Fibroblast of skin of left quadriceps (primary cell): ENCODE results near the gene G2E3.
"Not testable (repeated sequence)": the region's sequence is repeated elsewhere in the genome, so short reads cannot be mapped to it uniquely, and the experiment has no call there.

Experiments
- DNase-seq, 2 experiments: peaks; one replicate each; pipeline ENCODE4 v3.0.0-alpha.2; 2013; ENCODE audit warnings: low read depth in 2 of 2

Gene G2E3

DNA sequence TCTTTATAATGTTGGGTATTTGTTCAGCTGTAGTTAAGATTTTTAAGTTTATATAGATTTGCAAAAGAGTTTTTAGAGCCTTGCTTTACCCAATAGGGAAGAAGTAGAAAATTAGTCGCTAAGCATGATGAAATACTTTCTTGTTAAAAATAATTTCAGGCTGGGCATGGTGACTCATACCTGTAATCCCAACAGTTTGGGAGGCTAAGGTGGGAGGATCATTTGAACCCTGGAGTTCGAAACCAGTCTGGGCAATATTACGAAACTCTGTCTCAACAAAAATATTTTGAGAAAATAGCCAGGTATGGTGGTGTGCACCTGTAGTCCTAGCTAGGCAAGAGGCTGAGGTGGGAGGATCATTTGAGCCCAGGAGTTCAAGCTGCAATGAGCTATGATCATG lies 44.4 kb downstream of the G2E3 start:
- no peak for DNase-seq

DNA sequence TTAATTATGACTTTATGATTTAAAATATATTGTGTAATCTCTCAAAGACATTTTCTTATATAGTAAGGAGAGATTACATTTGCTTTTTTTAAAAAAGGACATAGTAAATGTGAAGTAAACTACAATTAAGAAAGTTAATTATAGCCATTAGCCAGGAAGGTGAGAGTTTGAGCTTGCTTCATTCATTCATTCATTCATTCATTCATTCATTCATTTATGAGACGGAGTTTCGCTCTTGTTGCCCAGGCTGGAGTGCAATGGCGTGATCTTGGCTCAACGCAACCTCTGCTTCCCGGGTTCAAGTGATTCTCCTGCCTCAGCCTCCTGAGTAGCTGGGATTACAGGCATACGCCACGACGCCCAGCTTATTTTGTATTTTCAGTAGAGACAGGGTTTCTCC lies 45.7 kb downstream of the G2E3 start:
- DNase-seq: not testable (repeated sequence)

DNA sequence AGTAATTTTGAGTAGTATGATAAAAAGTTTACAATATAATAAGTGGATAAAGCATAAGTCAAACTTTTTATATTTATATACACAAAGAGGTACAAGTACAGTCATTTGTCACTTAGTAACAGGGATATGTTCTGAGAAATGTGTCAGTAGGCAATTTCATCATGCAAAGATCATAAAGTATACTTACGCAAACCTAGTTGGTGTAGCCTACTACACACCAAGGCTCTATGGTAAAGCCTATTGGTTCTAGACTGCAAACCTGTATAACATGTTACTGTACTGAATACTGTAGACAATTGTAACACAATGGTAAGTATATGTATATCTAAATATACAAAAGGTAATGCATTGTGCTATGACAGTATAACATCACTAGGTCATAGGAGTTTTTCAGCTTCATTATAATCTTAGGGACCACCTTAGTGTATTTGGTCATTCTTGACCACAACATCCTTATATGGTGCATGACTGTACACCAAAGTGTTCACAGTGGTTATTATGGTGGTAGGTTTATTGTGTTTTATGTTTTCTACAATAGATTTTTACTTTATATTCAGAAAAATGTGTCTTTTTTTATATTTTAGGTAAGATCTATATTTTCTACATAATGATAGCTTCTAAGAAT lies 48.3 kb downstream of the G2E3 start:
- no peak for DNase-seq

DNA sequence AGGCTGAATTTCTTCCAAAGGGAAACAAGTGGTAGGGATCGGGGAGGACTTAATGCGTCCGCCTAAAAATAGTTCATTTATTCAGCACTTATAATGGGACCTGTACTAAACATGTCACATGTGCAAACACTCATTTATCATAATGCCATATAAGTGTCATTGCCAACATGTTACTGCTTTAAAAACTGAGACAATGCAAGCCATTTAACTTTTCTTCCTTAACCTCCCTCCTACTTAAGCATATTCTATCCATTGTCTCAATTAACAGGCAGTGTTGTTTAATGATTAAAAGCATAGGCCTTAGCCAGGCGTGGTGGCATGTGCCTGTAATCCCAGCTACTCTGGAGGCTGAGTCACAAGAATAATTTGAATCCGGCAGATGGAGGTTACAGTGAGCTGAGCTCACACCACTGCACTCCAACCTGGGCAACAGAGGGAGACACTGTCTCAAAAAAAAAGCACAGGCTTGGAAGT lies 49.6 kb downstream of the G2E3 start:
- no peak for DNase-seq

DNA sequence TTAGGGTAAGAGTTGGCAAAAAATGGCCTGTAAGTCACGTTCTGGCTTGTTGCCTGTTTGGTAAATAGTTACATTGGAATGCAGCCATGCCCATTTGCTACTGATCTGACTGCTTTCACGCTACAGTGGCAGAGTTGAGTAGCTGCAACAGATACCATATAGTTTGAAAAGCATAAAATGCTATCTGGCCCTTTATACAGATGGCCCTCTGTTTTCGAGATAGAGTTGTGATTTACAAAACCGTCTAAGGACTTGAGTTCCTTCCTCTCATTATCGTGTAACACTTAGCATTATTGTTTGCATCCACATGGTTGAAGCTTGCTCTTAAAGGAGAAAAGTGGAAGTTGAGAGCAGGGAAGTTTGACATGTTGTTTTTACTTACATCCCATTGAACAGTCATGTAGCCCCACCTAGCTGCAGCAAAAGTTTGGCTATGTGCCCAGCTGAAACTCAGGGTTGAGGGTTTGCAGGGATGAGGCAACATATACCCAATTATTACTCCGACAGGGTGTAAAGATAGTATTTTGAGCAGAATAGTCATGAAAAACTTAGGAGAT lies 51.9 kb downstream of the G2E3 start:
- DNase-seq: peak; percentile 36 to 42

DNA sequence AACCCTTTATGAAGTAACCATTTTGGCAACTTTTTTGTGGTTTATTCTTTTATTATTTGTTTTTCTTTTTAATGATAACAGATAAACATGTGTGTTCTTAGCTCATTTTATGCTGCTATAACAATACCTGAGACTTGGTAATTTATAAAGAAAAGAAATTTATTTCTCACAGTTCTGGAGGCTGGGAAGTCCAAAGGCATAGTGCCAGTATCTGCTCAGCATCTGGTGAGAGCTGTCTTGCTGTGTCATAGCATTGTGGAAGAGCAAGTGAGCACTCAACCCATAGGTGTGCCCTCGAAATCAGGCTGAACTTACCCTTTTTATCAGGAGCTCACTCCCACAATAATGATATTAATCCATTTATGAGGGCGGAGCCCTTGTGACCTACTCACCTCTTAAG lies 55.2 kb downstream of the G2E3 start:
- DNase-seq: no peak

DNA sequence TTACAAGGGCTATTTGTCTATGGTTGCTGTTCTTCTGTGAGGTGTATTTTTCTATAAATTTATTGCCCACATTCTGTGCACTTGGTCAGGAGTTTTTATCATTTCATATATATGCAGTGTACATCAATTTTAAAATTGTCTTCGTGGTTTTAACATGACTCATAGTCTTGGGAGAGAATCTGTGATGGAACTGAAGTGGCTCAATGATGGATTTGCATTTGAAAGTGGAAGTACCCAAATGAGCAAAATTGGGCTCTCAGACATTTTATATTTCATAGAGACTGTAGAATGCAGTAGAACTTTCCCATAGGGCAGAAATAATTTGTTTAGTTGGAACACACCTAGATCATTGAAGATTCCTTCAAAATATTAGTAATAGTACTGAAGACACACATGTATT lies 61.2 kb downstream of the G2E3 start:
- peak; percentile 37 to 44 for DNase-seq

DNA sequence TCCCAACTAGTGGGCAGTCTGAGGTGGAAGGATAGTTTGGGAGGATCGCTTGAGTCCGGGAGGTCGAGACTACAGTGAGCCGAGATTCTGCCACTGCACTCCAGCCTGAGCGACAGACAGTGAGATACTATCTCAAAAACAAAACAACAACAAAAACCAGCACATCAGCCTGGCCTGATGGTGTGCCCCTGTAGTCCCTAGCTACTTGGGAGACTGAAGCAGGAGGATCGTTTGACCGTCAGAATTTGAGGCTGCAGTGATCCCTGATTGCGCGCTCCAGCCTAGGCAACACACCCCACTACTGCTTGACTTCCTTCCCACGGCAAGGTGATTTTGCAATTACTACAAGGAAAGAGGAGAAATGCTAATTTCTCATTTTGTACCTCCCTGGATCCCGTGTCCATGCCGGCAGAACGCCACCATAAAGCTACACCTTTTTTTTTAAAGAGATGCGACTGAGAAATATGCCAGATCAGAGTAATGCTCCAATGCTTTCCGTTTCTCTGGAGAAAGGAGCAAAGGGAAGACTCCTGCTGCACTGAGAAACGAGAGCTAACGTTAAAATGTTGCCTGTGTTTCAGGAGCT lies 62.5 kb downstream of the G2E3 start:
- no peak for DNase-seq

DNA sequence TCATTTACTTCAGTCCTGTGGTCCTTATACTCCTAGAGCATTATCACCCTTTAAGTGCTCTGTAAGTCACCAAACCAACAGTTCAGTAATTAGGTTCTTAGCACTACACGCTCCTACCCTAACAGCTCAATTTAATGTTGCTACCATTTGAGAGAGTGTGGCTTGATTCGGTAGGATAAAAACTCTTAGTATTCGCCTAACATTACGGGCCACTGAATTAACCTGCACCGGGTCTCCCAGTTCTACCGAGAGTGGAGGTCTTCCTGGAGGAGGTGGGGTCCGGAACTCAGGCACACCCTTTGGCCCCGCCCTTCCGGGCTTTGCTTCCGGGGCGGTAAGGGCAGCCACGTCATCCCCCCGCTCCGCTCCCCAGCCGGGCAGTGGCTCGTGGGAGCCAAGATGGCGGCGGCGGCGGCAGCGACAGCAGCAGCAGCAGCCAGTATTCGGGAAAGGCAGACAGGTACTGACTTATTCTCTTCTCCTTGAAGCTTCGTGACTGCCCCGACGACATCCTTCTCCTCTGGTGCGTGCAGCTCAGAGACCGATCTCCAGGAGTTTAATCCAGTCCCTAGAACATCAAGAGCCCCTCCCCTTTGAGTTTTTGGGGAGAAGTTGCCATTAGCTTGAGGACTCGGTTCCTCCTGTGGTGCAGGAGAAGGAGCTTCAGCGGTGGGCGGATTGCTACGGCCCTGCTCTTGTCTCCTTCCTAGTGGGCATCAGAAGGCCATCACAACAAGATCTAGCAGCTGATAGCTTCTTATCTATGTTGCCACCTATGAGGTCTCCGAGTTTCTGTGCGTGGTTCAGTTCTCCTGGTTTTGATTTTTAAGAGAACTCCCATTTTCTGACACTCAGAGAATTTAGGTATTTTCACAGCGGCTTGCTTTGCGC lies 63.2 kb downstream of the G2E3 start, which contains the start of gene SCFD1:
Gene SCFD1, plus strand, starts transcription at position 380 of the 891 bp plus-strand sequence. Its CDS starts 20 bp downstream, at position 400.
- DNase-seq: peak; percentile 70 to 72

DNA sequence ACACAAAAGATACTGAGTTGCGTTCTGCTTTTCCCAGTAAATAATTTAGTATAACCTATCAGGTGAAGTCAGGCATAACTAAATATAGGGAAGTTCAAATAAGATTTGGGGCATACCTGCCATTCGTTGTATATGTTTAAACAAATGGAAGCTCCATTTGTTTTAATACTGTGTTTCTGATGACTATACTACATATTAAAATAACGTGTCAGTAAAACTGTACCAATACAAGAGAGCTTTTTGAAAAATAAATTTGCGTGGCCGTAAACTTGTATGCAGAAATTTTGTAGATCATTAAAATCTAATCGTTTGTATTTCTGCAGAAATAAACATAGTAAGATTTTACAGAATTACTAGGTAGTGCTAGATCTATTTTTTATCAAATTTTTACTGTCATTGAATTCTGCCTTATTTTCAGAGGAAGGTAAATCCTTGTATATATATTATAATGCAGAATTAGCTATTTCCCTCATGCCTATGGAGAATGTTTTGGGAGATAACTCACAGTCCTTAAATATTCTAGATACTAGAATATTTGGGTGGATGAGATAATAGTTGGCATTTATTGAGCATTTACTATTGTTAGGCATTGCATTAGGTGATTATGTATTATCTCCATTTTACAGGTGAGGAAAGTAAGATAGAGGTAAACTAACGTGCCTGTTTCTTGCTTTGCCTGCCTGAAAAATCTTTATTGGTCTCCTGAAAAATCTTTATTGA lies 64.6 kb downstream of the G2E3 start:
- DNase-seq: no peak

DNA sequence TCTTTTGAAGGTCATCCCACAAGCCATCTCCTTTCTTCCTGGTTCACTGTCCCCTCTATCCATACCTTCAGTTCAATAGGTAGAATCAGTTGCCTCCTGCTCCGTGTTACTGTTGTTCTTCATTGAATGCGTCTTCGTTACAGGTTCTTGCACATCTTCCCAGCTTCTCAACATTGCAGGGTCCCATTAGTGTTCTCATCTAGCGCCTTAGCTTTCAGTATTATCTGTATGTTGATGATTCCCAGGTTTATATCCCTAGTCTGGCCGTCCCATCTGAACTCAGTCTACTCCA lies 65.1 kb downstream of the G2E3 start:
- DNase-seq: no peak

DNA sequence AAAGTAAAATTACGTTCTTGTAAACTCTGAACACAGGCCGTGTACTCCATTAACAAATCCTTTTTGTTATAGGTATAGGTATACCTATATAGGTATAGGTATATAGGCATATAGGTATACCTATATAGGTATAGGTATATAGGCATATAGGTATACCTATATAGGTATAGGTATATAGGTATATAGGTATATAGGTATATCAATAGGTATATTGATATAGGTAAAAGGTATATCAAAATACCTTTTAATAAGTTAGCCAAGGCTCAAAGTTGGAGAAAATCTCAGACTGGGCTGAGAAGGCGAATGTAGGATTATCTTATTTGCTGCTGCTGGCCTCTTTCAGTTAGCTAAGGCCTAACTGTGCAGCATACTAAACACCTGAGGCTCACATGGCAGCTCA lies 66.6 kb downstream of the G2E3 start:
- no peak for DNase-seq

DNA sequence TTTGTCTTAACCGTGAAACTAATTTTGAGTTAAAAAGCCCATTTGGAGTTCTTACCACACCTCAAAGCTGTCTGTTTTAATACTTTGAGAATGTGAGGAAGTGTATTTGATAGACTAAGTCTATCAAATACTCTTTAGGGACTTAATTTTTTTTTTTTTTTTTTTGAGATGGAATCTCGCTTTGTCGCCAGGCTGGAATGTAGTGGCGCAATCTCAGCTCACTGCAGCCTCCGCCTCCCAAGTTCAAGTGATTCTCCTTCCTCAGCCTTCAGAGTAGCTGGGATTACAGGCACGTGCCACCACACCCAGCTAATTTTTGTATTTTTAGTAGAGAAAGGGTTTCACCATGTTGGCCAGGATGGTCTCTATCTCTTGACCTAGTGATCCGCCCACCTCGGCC lies 70.5 kb downstream of the G2E3 start:
- not testable (repeated sequence) for DNase-seq

DNA sequence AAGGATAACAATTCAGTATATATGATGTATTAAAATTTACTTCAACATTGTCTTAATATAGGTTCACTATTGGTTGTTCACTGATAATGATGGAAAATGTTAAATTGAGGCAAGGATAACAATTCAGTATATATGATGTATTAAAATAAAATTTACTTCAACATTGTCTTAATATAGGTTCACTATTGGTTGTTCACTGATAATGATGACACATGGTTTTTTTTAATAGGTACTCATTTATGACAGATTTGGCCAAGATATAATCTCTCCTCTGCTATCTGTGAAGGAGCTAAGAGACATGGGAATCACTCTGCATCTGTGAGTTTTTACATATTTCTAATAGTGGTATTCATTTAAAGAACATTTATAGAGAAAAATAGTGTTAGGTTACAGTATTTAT lies 71.3 kb downstream of the G2E3 start:
- no peak for DNase-seq

DNA sequence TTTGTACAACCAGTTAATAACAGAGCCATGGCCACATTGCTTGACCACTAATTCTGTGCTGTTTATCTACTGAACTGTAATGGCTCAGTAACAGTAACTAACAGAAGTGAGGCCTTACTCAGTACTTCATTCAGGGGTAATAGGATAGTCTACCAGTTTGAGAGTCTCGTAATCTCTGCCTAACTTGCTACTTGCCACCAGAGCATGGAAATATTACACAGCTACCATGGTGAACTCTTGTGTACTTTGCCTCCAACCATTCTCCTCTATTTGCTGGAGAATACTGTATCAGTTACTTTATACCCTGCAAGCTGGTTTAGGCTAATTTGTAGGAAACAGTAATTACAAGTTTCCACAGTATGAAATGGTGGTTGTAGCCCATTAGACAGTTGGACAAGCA lies 73.8 kb downstream of the G2E3 start:
- DNase-seq: no peak

DNA sequence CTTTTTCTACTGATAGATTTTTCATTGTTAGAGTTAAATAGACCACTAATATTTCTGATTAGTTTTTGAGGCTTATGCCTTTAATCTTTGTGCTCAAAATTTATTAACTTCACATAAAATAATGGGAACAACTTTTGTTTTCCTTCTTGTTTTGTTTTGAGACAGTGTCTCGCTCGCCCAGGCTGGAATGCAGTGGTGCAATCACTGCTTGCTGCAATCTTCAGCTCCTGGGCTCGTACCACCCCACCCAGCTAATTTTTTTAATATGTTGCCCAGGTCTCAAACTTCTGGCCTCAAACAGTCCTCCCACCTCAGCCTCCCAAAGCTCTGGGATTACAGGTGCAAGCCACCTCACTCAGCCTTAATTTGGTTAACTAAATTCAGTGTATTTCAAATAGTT lies 80.0 kb downstream of the G2E3 start:
- DNase-seq: no peak

DNA sequence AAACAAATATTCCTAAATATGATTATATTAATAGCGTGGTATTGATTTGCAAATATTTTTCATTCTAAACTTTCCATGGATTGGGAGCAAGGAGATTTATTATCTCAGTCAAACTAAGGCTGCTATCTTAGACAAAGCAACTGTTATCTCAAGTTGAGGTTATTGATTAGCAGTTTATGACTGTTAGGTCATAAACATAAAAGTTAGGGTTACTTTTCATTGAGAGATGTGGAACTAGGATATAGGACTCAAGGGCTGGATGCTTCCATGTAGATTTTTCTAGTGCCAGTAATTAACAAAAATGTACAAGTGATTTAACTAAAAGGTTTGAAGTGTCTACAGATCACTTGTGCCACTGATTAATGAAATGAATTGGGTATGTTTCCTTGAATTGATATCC lies 82.2 kb downstream of the G2E3 start:
- DNase-seq: no peak

DNA sequence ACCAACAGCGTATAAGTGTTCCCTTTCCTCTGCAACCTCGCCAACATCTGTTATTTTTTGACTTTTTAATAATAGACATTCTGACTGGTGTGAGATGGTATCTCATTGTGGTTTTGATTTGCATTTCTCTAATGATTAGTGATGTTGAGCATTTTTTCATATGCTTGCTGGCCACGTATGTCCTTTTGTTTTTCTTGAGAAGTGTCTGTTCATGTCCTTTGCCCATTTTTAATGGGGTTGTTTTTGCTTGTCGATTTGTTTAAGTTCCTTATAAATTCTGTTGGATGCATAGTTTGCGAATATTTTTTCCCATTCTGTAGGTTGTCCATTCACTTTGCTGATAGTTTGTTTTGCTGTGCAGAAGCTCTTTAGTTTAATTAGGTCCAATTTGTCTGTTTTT lies 85.5 kb downstream of the G2E3 start:
- not testable (repeated sequence) for DNase-seq

DNA sequence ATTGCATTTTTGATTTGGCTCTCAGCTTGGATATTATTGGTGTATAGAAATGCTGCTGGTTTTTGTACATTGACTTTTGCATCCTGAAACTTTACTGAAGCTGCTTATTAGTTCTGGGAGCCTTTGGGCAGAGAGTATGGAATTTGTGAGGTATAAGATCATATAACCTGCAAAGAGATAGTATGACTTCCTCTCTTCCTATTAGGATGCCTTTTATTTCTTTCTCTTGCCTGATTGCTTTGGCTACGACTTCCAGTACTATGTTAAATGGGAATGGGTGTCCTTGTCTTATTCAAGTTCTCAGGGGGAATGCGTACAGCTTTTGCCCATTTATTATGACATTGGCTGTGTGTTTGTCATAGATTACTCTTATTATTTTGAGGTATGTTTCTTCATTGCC lies 86.6 kb downstream of the G2E3 start:
- DNase-seq: no peak

DNA sequence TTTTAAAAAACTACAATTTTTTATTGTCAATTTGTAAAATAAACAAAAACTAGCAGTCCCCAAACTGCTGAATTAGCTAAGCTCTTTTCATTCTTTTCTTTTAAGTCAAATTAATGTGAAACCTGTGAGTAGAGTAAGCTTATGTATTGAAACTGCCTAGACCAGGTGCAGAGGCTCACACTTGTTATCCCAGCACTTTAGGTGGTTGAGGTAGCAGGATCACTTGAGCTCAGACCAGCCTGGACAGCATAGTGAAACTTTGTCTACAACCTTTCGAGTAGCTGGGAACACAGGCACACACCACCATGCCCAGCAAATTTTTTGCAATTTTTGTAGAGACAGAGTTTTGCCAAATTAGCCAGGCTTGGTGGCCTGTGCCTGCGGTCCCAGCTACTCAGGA lies 89.5 kb downstream of the G2E3 start:
- DNase-seq: no peak

DNA sequence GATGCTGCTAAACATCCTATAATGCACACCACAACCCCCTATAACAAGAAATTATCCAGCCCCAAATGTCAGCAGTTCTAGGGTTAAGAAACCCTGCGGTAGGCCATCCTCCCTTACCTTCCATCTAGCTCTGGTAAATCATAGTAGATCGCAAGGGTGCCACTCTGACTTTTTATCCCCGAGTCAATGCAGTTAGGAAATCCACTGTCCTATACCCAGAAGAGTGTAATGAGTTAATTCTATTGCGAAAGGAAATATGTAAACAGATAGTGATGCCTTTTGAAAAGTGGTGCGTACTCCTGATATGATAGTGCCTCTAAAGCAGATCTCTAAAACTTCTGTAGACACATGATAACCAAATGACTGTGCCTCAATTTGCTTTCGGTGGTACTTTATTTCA lies 93.0 kb downstream of the G2E3 start:
- DNase-seq: no peak

DNA sequence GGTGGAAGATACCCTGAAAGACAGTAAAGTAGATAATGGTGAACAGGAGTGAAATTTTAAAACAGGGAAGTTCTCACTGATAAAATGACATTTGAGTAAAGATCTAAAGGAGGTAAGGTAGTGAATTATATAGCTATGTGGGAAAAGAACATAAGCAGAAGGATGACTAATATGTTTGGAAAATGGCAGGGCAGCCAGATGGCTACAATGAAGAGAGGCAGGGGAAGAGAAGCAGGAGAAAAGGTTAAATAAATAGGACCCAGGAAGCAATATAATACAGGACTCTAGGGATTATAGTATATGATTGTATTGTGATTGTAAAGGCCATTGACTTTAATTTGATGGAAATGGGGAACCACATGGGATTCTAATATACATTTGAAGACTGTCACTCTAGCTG lies 96.2 kb downstream of the G2E3 start:
- DNase-seq: no peak
